ENCODE results near the gene MGMT.

DNA sequence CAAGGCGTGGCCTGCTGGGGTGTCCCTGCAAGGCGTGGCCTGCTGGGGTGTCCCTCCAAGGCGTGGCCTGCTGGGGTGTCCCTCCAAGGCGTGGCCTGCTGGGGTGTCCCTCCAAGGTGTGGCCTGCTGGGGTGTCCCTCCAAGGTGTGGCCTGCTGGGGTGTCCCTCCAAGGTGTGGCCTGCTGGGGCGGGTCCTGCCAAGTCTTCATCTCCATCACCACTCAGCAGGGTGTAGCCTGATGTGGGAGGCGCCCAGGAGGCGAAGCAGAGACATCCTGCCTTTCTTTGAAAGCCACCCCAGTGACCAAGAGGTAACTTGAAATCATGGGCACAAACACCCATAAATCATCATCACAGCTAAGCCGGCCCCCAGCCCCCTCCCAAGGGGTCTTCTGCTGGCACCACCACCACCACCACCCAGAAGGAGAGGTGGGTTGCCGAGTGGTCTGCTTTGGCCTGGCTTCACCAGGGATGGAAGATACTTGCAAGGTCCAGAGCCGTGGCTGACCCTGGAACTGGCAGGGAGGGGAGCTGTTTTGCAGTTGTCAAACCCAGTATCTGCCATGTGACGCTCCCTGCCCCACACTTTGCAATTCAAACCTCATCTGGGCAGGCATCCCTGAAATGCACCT, 306.4 kb downstream of the MGMT start:
- TF ChIP-seq, protein P1, sequence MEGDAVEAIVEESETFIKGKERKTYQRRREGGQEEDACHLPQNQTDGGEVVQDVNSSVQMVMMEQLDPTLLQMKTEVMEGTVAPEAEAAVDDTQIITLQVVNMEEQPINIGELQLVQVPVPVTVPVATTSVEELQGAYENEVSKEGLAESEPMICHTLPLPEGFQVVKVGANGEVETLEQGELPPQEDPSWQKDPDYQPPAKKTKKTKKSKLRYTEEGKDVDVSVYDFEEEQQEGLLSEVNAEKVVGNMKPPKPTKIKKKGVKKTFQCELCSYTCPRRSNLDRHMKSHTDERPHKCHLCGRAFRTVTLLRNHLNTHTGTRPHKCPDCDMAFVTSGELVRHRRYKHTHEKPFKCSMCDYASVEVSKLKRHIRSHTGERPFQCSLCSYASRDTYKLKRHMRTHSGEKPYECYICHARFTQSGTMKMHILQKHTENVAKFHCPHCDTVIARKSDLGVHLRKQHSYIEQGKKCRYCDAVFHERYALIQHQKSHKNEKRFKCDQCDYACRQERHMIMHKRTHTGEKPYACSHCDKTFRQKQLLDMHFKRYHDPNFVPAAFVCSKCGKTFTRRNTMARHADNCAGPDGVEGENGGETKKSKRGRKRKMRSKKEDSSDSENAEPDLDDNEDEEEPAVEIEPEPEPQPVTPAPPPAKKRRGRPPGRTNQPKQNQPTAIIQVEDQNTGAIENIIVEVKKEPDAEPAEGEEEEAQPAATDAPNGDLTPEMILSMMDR (IDR thresholded peaks at IDR 0.05; ENCODE audit: poor library complexity, severe bottlenecking): no peak
- TF ChIP-seq, protein P2, sequence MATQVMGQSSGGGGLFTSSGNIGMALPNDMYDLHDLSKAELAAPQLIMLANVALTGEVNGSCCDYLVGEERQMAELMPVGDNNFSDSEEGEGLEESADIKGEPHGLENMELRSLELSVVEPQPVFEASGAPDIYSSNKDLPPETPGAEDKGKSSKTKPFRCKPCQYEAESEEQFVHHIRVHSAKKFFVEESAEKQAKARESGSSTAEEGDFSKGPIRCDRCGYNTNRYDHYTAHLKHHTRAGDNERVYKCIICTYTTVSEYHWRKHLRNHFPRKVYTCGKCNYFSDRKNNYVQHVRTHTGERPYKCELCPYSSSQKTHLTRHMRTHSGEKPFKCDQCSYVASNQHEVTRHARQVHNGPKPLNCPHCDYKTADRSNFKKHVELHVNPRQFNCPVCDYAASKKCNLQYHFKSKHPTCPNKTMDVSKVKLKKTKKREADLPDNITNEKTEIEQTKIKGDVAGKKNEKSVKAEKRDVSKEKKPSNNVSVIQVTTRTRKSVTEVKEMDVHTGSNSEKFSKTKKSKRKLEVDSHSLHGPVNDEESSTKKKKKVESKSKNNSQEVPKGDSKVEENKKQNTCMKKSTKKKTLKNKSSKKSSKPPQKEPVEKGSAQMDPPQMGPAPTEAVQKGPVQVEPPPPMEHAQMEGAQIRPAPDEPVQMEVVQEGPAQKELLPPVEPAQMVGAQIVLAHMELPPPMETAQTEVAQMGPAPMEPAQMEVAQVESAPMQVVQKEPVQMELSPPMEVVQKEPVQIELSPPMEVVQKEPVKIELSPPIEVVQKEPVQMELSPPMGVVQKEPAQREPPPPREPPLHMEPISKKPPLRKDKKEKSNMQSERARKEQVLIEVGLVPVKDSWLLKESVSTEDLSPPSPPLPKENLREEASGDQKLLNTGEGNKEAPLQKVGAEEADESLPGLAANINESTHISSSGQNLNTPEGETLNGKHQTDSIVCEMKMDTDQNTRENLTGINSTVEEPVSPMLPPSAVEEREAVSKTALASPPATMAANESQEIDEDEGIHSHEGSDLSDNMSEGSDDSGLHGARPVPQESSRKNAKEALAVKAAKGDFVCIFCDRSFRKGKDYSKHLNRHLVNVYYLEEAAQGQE (IDR thresholded peaks at IDR 0.05; ENCODE audit: borderline replicate concordance): no peak
- no peak for TF ChIP-seq POLR2AphosphoS5 (IDR thresholded peaks at IDR 0.05)
- TF ChIP-seq EZH2 (IDR thresholded peaks at IDR 0.05; ENCODE audit: borderline replicate concordance, insufficient read depth, low read length, poor library complexity, severe bottlenecking): no peak
- no peak for TF ChIP-seq MXI1 (conservative IDR thresholded peaks at IDR 0.05; ENCODE audit: poor library complexity, severe bottlenecking)
- no peak for TF ChIP-seq EP300 (conservative IDR thresholded peaks at IDR 0.05; ENCODE audit: poor library complexity, severe bottlenecking)

Data from neural cell (in vitro differentiated cells).